Measurements from ENCODE around the gene DHX58. TPM values are rescaled to one million over a fixed set of nuclear protein-coding genes. Genes with fewer than 3 reads are reported as not detected.

The DHX58 gene
- total RNA-seq, 1 donor: 12.1 TPM

DNA sequence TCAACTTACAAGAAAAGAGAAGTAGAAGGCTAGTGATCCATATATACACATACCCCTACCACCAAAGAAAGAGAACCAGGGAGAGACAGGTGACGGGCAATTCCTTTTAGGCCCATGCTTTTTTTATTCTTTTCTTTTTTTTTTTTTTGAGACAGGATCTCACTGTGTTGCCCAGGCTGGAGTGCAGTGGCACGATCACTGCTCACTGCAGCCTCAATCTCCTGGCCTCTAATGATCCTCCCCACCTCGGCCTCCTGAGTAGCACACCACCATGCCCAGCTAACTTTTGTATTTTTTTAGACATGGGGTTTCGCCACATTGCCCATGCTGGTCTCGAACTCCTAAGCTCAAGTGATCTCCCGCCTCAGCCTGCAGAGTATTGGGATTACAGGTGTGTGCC lies 14.9 kb upstream of the DHX58 start:
- DNase-seq (ENCODE audit: low read depth): no peak

GRCh38 chr17:42126836-42127235 lies 14.3 kb upstream of the DHX58 start:
- no peak overlapping the region for H3K4me3 ChIP-seq (ENCODE audit: low read depth, low read length)
- TF ChIP-seq, protein P1, sequence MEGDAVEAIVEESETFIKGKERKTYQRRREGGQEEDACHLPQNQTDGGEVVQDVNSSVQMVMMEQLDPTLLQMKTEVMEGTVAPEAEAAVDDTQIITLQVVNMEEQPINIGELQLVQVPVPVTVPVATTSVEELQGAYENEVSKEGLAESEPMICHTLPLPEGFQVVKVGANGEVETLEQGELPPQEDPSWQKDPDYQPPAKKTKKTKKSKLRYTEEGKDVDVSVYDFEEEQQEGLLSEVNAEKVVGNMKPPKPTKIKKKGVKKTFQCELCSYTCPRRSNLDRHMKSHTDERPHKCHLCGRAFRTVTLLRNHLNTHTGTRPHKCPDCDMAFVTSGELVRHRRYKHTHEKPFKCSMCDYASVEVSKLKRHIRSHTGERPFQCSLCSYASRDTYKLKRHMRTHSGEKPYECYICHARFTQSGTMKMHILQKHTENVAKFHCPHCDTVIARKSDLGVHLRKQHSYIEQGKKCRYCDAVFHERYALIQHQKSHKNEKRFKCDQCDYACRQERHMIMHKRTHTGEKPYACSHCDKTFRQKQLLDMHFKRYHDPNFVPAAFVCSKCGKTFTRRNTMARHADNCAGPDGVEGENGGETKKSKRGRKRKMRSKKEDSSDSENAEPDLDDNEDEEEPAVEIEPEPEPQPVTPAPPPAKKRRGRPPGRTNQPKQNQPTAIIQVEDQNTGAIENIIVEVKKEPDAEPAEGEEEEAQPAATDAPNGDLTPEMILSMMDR (IDR thresholded peaks at IDR 0.05; ENCODE audit: insufficient read depth, low read depth, low read length): no peak
- no peak for DNase-seq (ENCODE audit: low read depth)

More for the DNA sequence above, 14.9 kb upstream of the DHX58 start:
- TF ChIP-seq, protein P1 (IDR thresholded peaks at IDR 0.05; ENCODE audit: insufficient read depth, low read depth, low read length): no peak
- H3K4me3 ChIP-seq (ENCODE audit: low read depth, low read length): no peak overlapping the region

DNA sequence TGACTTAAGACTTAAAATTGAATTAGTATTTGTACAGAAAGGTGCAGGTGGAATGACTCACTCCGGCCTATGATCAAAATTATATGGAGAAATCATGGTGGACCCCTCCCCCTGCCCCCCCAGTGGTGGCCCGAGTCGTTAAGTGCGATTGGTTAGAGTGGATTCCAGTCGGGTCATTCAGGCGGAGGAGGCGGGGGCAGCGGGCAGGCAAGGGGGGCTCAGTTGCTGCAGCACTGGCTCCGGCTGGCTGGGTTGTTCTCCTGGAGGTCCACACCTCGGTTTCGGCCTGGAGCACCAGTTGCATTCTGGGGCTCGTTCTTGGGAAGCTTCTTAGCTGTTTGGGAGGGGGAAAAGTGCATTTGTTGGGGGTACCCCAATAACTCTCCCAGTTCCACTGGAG lies 13.1 kb upstream of the DHX58 start:
- no peak overlapping the region for H3K4me3 ChIP-seq (ENCODE audit: low read depth, low read length)
- DNase-seq (ENCODE audit: low read depth): no peak
- TF ChIP-seq, protein P1 (IDR thresholded peaks at IDR 0.05; ENCODE audit: insufficient read depth, low read depth, low read length): no peak

GRCh38 chr17:42124256-42124655 lies 11.7 kb upstream of the DHX58 start:
- no peak for DNase-seq (ENCODE audit: low read depth)
- TF ChIP-seq, protein P1 (IDR thresholded peaks at IDR 0.05; ENCODE audit: insufficient read depth, low read depth, low read length): no peak
- H3K4me3 ChIP-seq (ENCODE audit: low read depth, low read length): no peak overlapping the region

- DNase-seq (ENCODE audit: low read depth): peak; percentile 40
- TF ChIP-seq, protein P1 (IDR thresholded peaks at IDR 0.05; ENCODE audit: insufficient read depth, low read depth, low read length): no peak
- H3K4me3 ChIP-seq (ENCODE audit: low read depth, low read length): no peak within 1 kb of the TSS
Measured at GRCh38 chr17:42122371-42123303, 10.1 kb upstream of the DHX58 start, which contains the start of gene HSPB9. TSS of gene HSPB9 (plus strand) at chr17:42122804. CDS start at chr17:42122851, 47 bp downstream.

GRCh38 chr17:42120770-42121769 lies 8.6 kb upstream of the DHX58 start, which contains the start of gene KAT2A:
TSS of gene KAT2A (minus strand) at chr17:42121367. CDS start at chr17:42121304, 63 bp downstream.
- peak within 1 kb of the TSS; percentile 65 for H3K4me3 ChIP-seq (ENCODE audit: low read depth, low read length)
- TF ChIP-seq, protein P1 (IDR thresholded peaks at IDR 0.05; ENCODE audit: insufficient read depth, low read depth, low read length): no peak
- peak; percentile 74 for DNase-seq (ENCODE audit: low read depth)
